Measurements from ENCODE around the gene FRS2.

The FRS2 gene

DNA sequence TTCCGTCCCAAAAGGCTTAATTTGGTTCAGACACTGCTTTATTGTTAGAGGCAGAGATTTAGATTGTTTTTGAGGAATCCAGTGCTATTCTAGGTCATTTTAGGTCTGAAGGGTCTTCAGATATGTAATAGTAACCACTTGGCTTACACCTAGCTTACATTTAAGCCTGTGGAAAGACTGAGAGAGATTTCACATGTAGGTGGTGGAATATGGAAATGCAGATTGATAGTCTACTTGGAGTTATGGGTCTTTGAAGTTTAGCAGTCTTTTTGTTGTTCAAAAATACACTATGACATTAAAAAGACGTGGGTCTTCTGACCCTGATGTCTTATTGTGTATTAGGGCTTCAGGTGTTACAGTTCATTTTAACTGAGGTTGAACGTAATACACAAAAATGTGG lies 63.7 kb downstream of the FRS2 start:
- no peak for DNase-seq (ENCODE audit: low spot score)

DNA sequence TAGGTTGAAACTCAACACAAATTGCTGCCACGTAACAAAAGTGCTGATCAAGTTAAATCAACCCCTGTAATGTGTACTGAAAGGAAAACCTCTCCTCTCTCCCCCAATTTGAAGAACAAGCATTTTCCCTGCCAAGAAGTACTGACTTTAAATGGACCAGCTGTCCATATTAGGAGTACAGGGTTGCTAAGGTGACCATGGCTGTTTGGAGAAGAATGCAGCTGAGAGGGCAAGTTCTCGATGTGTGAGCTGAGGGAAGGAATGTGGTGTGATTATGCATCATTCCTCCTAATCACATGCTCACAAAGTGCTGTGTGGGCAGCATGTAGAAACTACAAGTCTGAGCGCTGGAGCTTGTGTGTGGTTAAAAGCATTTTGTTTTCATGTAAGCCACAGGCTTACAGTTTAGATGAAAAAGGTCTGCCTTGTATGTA lies 64.2 kb downstream of the FRS2 start:
- peak; percentile 87 for DNase-seq (ENCODE audit: low spot score)

DNA sequence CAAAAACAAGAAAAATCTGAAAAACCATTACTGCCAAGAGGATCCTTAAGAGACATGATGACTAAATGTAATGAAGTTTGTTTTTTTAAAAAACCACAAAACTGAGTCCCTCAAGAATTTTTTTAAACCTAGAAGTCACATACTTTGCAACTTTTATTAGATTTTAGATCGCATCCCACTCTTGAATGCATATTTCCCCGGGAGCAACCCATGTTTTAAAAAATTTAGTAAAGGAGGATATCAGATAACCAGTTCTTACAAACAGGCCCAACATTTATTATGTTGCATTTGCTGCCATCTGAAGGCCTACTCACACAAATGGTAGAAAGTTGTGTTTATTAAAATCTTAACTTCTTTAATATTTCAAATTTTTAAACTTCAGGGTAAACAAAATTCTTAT lies 70.8 kb downstream of the FRS2 start:
- DNase-seq (ENCODE audit: low spot score), result no peak

GRCh38 chr12:69544087-69544486 lies 73.9 kb downstream of the FRS2 start:
- no peak for DNase-seq (ENCODE audit: low spot score)

DNA sequence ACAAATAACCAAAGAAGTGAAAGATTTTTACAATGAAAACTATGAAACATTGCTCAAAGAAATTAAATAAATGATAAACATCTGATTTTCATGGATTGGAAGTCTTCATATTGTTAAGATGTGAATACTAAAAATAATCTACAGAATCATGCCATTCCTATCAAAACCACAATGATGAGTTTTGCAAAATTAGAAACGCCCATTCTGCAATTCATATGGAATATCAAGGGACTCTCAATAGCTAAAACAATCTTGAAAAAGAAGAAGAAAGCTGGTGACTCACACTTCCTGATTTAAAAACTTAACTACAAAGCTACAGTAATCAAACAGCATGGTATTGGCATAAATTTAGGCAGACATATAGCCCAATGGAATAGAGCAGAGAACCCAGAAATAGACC lies 74.9 kb downstream of the FRS2 start:
- DNase-seq (ENCODE audit: low spot score), result no peak

GRCh38 chr12:69546693-69547438 lies 76.7 kb downstream of the FRS2 start:
- no peak for DNase-seq (ENCODE audit: low spot score)

GRCh38 chr12:69548687-69549086 lies 78.5 kb downstream of the FRS2 start:
- DNase-seq (ENCODE audit: low spot score), result no peak

GRCh38 chr12:69550569-69551350 lies 80.6 kb downstream of the FRS2 start:
- DNase-seq (ENCODE audit: low spot score), result no peak

DNA sequence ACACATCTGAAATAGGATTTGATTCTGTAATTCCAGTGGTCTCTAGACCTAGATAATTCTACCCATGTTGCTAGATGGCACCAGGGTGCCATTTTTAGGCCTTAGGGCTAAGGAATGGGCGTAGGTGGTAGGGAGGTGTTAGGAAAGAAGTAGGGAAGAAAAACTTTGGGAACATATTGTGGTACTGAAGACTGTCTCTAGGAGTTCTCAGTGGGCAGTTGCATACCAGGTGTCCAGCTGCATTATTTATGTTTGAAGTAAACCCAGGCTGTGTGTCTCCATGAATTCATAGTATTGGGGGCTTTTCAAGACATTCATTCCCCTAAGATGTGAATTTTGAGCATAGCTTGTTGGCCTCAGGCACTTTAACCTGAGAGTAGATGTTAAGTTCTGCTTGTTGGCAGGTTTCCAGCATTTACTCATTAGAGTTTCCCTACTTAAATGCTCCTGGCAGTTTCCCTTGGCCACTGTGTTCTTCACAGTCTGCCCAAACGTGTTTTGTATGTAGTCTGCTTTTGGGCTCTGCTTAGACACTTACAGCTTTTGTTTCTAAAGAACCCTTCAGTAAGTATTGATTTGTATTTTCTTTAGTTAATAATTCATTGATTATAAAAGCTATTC lies 83.5 kb downstream of the FRS2 start:
- peak; percentile 42 for DNase-seq (ENCODE audit: low spot score)

DNA sequence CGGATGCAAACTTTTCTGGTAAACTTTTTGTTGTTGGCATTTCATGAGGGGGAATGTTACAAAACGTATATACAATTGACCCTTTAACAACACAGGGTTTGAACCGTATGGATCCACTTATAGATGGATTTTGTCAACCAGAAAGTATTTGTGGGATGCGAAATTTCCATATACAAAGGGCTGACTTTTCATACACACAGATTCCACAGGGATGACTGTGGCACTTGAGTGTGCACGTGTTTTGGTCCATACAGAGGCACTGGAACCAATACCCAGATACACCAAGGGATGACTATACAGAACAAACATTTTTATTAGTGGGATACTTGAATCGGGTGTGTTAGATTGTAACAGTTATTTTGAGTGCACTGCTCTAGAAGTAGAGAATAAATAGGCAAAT lies 85.3 kb downstream of the FRS2 start:
- peak; percentile 51 for DNase-seq (ENCODE audit: low spot score)

- no peak for DNase-seq (ENCODE audit: low spot score)
Measured at GRCh38 chr12:69556383-69556782, 86.2 kb downstream of the FRS2 start.

DNA sequence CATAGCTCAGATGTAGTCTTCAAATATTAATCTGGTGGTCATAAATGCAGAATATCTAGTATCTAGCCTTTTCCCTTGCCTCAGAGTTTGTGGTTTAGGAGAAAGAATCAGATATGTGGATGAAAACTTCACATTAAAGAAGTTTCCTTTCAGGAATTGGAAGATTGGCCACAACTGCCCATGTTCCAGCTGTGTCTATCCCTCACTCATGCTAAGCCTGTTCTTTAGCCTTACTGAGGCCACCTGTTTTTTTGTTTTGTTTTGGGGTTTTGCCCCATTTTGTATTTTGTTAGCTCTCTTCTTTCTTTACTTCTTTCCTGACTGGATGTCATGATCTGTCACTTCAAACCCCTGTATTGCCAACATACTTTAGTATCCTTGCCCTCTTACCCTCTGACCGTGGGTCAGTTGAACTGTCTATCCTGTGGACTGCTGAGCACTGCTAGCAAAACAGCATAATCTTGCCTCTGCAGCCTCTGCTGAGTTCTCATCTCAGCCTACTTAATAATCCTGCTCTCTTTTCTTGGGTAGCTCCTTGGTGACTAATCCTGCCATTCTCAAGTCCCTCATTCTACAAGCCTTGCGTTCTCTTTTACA lies 93.1 kb downstream of the FRS2 start:
- no peak for DNase-seq (ENCODE audit: low spot score)

DNA sequence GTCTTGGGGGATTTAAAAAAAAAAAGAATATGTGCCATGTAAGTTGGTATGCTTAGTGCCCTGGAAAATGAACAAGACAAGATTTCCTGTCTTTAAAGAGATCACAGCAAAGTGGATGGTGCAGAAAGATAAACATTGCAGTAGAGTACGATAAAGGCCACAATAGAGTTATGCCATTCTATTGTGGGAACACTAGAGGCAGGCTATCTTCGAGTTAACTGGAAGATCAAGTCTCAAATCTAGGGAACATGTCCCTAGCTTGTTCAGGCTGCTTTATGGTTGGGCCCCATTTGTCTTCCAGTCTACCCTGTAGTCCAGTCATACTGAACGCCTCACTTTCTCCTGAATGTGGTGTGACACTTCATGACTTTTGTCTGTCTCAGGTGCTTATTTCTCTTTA lies 96.4 kb downstream of the FRS2 start:
- DNase-seq (ENCODE audit: low spot score), result no peak

GRCh38 chr12:69569236-69569635 lies 99.0 kb downstream of the FRS2 start:
- no peak for DNase-seq (ENCODE audit: low spot score)

DNA sequence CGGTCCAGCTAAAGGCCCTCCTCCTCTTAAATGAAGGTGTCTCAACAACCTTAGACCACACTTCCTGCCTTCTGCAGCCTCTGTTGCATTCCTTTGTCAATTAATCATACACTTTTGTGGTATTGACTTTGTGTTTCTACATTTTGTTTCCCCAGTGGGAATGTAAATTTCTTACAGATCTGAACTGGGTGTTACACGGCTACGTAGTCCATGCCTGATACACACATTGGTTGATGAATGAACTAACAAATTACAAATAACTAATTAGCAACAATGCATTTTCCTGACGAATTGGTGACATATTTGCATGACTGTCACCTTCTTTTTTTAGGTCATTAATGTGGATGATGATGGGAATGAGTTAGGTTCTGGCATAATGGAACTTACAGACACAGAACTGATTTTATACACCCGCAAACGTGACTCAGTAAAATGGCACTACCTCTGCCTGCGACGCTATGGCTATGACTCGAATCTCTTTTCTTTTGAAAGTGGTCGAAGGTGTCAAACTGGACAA lies 99.9 kb downstream of the FRS2 start:
- DNase-seq (ENCODE audit: low spot score), result no peak

DNA sequence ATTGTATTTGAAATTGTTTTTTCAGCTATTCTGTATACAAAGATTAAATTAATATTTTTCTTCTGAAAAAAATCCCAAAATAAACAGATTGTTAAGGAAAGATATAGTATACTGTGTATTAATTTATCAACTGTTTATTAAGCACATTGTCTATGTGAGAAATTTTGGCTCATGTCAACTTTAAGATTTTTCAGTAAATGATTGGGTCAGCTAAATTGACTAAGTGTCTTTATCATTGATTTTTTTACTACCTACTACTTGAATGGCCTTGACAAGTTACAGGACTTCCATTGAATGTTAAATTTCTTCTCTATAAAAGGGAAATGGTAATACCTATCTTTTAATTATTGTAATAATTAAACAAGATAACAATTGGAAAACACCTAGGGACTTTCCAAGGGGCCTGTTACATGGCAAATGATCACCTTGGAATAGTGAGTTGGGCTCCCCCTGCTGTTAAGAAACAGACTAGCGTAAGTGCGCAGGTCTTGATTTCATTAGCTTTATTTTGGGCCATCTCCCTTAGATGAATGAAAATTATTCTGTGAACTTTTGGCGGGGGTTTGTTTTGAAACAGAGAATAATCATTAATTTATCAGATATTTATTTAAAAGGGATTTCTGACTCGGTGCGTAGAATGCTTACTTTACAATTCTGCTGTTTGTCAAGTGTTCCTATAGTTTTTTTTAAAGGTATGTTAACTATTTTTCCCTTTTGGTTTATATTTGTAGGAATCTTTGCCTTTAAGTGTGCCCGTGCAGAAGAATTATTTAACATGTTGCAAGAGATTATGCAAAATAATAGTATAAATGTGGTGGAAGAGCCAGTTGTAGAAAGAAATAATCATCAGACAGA lies 100.6 kb downstream of the FRS2 start:
- peak; percentile 40 for DNase-seq (ENCODE audit: low spot score)

DNA sequence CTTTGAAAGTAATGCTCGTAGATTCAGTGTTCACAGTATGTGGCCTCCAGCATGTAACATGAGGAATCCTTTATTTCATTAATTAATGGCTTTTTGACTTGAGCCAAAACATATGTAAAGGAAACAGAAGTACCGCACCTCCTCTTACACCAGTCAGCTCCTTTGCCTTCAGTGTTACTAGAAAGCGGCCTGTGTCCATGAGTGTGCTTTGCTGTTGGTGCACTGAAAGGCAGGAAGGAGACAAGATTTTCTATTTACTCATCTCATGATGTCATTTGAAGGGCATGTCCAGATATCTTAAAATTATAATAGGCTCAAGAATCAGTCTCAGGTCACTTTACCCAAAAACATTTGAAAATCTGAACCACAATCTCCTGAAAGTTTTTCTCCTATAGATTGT lies 105.2 kb downstream of the FRS2 start:
- DNase-seq (ENCODE audit: low spot score), result no peak

DNA sequence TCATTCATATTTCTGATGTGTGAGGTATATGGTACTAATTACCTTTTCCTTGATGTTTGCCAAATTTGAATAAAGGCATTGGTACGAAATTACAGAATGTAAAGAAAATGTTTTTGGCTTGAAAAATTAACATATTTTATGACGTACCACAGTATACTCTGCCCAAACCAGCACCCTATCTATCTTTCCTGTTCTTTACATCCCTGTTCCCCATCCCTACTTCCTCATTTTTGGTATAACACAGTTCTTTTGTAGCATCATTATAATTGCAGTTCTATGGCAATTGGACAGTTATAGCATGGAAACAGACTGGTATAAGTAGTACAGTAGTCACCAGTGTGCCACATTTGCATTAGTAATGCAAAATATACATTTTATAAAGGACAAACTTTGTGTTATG lies 108.1 kb downstream of the FRS2 start:
- no peak for DNase-seq (ENCODE audit: low spot score)

- DNase-seq (ENCODE audit: low spot score), result no peak
Measured at GRCh38 chr12:69579029-69579428, 108.8 kb downstream of the FRS2 start.

- DNase-seq (ENCODE audit: low spot score), result no peak
Measured at GRCh38 chr12:69580074-69580473, 109.9 kb downstream of the FRS2 start.

- no peak for DNase-seq (ENCODE audit: low spot score)
Measured at GRCh38 chr12:69583203-69583602, 113.0 kb downstream of the FRS2 start.
